Retinal pigment epithelial cell (primary cell): ENCODE measurements around the gene PRKG1.

Source experiments
- DNase-seq: peaks from one replicate; pipeline ENCODE4 v3.0.0-alpha.2; 2010; ENCODE audit warnings: low read depth
- H3K4me3 ChIP-seq: 2 replicates; pipeline ENCODE4 v1.5.1; 2011; ENCODE audit warnings: mild to moderate bottlenecking, low read length, control low read depth, moderate library complexity
- CTCF ChIP-seq: conservative IDR thresholded peaks from 2 replicates; pipeline ENCODE4 v1.5.1; 2011; ENCODE audit warnings: low read depth, low read length, control low read depth, inconsistent platforms

The PRKG1 gene

GRCh38 chr10:51985336-51985735 lies 911.0 kb downstream of the PRKG1 start:
- TF ChIP-seq CTCF = no peak
- H3K4me3 ChIP-seq = no peak overlapping the region
- no peak for DNase-seq

GRCh38 chr10:51986516-51986915 lies 912.2 kb downstream of the PRKG1 start:
- no peak for TF ChIP-seq CTCF
- DNase-seq = no peak
- no peak overlapping the region for H3K4me3 ChIP-seq

GRCh38 chr10:51993475-51993874 lies 919.2 kb downstream of the PRKG1 start:
- no peak overlapping the region for H3K4me3 ChIP-seq
- no peak for DNase-seq
- no peak for TF ChIP-seq CTCF

- no peak for TF ChIP-seq CTCF
- no peak for DNase-seq
- H3K4me3 ChIP-seq = no peak overlapping the region
These were observed 924.8 kb downstream of the PRKG1 start for GRCh38 chr10:51999096-51999495.

- H3K4me3 ChIP-seq = no peak overlapping the region
- TF ChIP-seq CTCF = peak; percentile 68
- DNase-seq = peak; percentile 5
These were observed 930.2 kb downstream of the PRKG1 start for GRCh38 chr10:52004342-52004949.

- no peak for TF ChIP-seq CTCF
- H3K4me3 ChIP-seq = no peak overlapping the region
- no peak for DNase-seq
These were observed 932.8 kb downstream of the PRKG1 start for GRCh38 chr10:52007091-52007490.

- no peak for TF ChIP-seq CTCF
- H3K4me3 ChIP-seq = no peak overlapping the region
- DNase-seq = no peak
These were observed 936.8 kb downstream of the PRKG1 start for GRCh38 chr10:52011118-52011517.
